ENCODE measurements around the gene PACS1.

The PACS1 gene

DNA sequence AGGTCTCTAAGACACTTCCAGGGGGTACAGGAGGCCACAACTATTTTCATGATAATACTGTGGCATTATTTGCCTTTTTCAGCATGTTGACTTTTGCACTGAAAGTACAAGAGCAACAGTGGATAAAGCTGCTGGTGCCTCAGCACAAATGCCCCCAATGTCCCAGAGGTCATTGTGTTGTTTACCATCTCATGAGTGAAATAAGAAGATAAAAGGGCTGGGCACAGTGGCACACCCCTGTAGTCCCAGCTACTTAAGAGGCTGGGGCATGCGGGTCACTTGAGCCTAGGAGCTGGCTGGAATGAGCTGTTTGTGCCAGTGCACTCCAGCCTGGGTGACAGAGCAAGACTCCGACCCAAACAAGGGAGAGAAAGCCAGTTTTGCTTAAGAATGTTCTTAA lies 125.8 kb downstream of the PACS1 start:
- Histone ChIP-seq H3K4me2 (ENCODE audit: low read length) (no peak overlapping the region), H3K9me3 (replicated peaks; ENCODE audit: low read length) (no peaks in the 10 kb centered on the region), H3K4me3 (ENCODE audit: low read length) (no peak overlapping the region), H3K27me3 (ENCODE audit: control insufficient read depth, insufficient read depth, low read length) (no peaks in the 10 kb centered on the region), H3K9ac (ENCODE audit: low read depth, low read length) (no peak overlapping the region), H3K4me1 (ENCODE audit: control insufficient read depth, insufficient read depth, low read length) (peaks cover 13% of the 10 kb centered on the region), H3K36me3 (ENCODE audit: insufficient read depth, low read length) (peaks cover 16% of the 10 kb centered on the region)

GRCh38 chr11:66203847-66204246 lies 133.8 kb downstream of the PACS1 start:
- Histone ChIP-seq H3K36me3 (ENCODE audit: insufficient read depth, low read length) (no peaks in the 10 kb centered on the region), H3K4me3 (ENCODE audit: low read length) (no peak overlapping the region), H3K4me2 (ENCODE audit: low read length) (no peak overlapping the region), H3K9ac (ENCODE audit: low read depth, low read length) (no peak overlapping the region), H3K9me3 (replicated peaks; ENCODE audit: low read length) (no peaks in the 10 kb centered on the region), H3K4me1 (ENCODE audit: control insufficient read depth, insufficient read depth, low read length) (no peaks in the 10 kb centered on the region), H3K27me3 (ENCODE audit: control insufficient read depth, insufficient read depth, low read length) (no peaks in the 10 kb centered on the region)

GRCh38 chr11:66204412-66204811 lies 134.3 kb downstream of the PACS1 start:
- no peaks in the 10 kb centered on the region for H3K36me3 ChIP-seq (ENCODE audit: insufficient read depth, low read length)
- no peaks in the 10 kb centered on the region for H3K27me3 ChIP-seq (ENCODE audit: control insufficient read depth, insufficient read depth, low read length)
- no peak overlapping the region for H3K4me3 ChIP-seq (ENCODE audit: low read length)
- no peaks in the 10 kb centered on the region for H3K9me3 ChIP-seq (replicated peaks; ENCODE audit: low read length)
- peaks cover 5% of the 10 kb centered on the region for H3K4me1 ChIP-seq (ENCODE audit: control insufficient read depth, insufficient read depth, low read length)
- H3K4me2 ChIP-seq (ENCODE audit: low read length): no peak overlapping the region
- no peak overlapping the region for H3K9ac ChIP-seq (ENCODE audit: low read depth, low read length)

GRCh38 chr11:66207816-66208215 lies 137.7 kb downstream of the PACS1 start:
- Histone ChIP-seq H3K36me3 (ENCODE audit: insufficient read depth, low read length) (peaks cover 10% of the 10 kb centered on the region), H3K4me3 (ENCODE audit: low read length) (no peak overlapping the region), H3K9me3 (replicated peaks; ENCODE audit: low read length) (no peaks in the 10 kb centered on the region), H3K9ac (ENCODE audit: low read depth, low read length) (no peak overlapping the region), H3K4me1 (ENCODE audit: control insufficient read depth, insufficient read depth, low read length) (peaks cover 7% of the 10 kb centered on the region), H3K4me2 (ENCODE audit: low read length) (no peak overlapping the region), H3K27me3 (ENCODE audit: control insufficient read depth, insufficient read depth, low read length) (no peaks in the 10 kb centered on the region)

DNA sequence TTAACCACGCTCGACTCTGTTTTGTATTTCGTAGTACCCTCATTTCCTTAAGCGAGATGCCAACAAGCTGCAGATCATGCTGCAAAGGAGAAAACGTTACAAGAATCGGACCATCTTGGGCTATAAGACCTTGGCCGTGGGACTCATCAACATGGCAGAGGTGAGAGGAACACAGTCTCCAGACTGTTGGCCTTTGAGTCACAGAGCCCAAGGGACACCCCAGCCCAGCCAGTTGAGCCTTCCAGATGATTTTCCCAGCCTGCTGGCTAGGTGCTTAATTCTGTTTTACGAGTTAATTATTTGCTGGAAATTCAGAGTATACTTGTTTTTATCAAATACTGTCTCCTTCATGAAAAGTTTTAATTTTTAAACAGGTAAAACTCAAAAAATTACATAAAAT lies 141.0 kb downstream of the PACS1 start:
- H3K27me3 ChIP-seq (ENCODE audit: control insufficient read depth, insufficient read depth, low read length): no peaks in the 10 kb centered on the region
- H3K4me2 ChIP-seq (ENCODE audit: low read length): no peak overlapping the region
- no peak overlapping the region for H3K9ac ChIP-seq (ENCODE audit: low read depth, low read length)
- H3K4me1 ChIP-seq (ENCODE audit: control insufficient read depth, insufficient read depth, low read length): peaks cover 7% of the 10 kb centered on the region
- no peaks in the 10 kb centered on the region for H3K9me3 ChIP-seq (replicated peaks; ENCODE audit: low read length)
- H3K4me3 ChIP-seq (ENCODE audit: low read length): no peak overlapping the region
- peaks cover 20% of the 10 kb centered on the region for H3K36me3 ChIP-seq (ENCODE audit: insufficient read depth, low read length)

GRCh38 chr11:66216911-66217310 lies 146.8 kb downstream of the PACS1 start:
- no peak overlapping the region for H3K9ac ChIP-seq (ENCODE audit: low read depth, low read length)
- H3K36me3 ChIP-seq (ENCODE audit: insufficient read depth, low read length): peaks cover 59% of the 10 kb centered on the region
- H3K4me3 ChIP-seq (ENCODE audit: low read length): no peak overlapping the region
- no peaks in the 10 kb centered on the region for H3K4me1 ChIP-seq (ENCODE audit: control insufficient read depth, insufficient read depth, low read length)
- no peak overlapping the region for H3K4me2 ChIP-seq (ENCODE audit: low read length)
- H3K9me3 ChIP-seq (replicated peaks; ENCODE audit: low read length): no peaks in the 10 kb centered on the region
- H3K27me3 ChIP-seq (ENCODE audit: control insufficient read depth, insufficient read depth, low read length): no peaks in the 10 kb centered on the region

DNA sequence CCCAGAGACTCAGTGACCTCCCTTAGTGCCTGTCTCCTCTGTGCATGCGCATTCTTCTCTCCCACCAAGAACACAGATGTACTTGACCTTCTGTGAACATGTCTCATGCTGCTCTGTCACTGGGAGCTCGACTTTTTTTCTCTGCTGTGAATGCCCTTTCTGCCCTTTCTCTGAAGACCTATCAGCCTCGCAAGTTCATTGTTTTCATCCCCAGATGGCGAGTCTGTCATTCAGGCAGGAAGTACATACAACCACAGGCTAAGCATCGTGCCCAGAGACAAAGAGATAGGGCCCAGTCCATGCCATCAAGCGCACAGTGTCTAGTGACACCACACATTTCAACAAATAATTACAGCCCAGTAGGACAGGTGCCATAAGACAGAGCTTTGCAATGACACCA lies 148.0 kb downstream of the PACS1 start:
- Histone ChIP-seq H3K4me3 (ENCODE audit: low read length) (no peak overlapping the region), H3K36me3 (ENCODE audit: insufficient read depth, low read length) (peaks cover 58% of the 10 kb centered on the region), H3K9ac (ENCODE audit: low read depth, low read length) (no peak overlapping the region), H3K4me1 (ENCODE audit: control insufficient read depth, insufficient read depth, low read length) (no peaks in the 10 kb centered on the region), H3K27me3 (ENCODE audit: control insufficient read depth, insufficient read depth, low read length) (no peaks in the 10 kb centered on the region), H3K4me2 (ENCODE audit: low read length) (no peak overlapping the region), H3K9me3 (replicated peaks; ENCODE audit: low read length) (no peaks in the 10 kb centered on the region)

DNA sequence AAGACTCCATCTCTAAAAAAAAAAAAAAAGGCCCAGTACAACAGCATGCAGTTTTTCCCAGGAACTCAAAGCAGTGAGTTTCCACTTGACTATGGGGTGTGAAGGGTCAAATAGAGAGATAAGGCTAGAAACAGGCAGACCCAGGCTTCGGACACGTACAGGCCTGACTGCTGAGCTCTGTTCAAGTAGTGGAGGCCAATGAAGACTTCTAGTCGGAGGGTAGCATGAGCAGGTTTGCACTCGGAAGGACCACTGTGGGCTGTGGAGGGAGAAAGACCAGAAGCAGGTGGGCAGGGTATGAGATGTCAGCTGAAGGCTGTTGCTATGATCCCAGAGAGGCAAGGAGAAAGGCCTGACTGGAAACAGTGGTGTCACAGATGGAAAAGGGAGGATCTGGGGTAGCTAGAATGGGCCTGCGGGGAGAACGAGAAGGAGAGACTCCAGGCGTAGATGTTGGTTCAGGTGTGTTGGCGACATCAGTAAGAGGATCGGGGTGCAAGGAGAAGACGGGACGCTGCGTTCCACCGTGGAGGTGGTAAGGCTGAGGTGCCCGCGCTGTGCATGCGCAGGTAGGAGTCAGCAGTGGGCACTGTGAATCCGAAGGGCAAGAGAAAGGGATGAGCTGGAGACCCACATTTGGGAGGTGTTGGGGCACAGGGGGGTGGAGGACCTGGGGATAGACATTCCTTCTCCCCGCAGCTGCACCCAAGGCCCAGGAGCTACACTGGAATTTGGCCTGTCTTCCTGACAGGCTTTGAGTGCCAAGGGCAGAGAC lies 149.0 kb downstream of the PACS1 start:
- Histone ChIP-seq H3K27me3 (ENCODE audit: control insufficient read depth, insufficient read depth, low read length) (no peaks in the 10 kb centered on the region), H3K9ac (ENCODE audit: low read depth, low read length) (no peak overlapping the region), H3K9me3 (replicated peaks; ENCODE audit: low read length) (no peaks in the 10 kb centered on the region), H3K4me1 (ENCODE audit: control insufficient read depth, insufficient read depth, low read length) (no peaks in the 10 kb centered on the region), H3K36me3 (ENCODE audit: insufficient read depth, low read length) (peaks cover 52% of the 10 kb centered on the region), H3K4me3 (ENCODE audit: low read length) (no peak overlapping the region), H3K4me2 (ENCODE audit: low read length) (no peak overlapping the region)

DNA sequence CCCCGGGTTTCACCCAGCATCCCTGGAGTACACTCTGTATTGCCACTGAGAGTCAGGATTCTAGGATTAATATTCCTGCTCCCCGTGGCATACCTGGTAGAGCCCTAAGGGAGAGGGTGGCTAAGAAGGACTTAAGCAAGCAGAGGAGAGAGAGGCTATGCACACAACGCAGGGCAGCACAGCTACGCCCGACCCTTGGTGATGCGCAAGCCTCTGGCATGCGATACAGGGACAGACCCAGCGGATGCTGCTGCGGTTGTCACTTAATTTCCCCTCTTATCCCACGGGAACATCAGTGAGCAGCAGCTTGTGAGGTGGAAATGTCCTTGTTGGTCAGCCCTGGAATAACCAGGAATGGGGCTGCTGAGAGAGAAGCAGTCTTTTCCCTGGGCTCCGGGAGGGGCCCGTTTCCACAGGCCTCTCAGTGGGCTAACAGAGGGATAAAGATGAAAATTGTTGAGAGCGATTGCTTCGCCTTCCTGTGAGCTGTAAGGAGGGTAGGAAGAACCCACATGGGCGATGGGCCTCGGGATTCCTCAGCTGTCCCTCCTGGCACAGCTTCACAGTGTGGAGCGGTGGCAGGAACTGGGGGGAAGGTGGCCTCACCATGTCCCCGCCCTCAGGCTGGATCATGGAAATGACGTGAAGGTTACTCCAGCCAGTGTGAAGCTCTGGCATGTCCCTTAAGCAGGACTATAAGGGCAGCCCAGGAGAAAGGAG lies 149.9 kb downstream of the PACS1 start:
- no peaks in the 10 kb centered on the region for H3K9me3 ChIP-seq (replicated peaks; ENCODE audit: low read length)
- H3K4me1 ChIP-seq (ENCODE audit: control insufficient read depth, insufficient read depth, low read length): no peaks in the 10 kb centered on the region
- peaks cover 62% of the 10 kb centered on the region for H3K36me3 ChIP-seq (ENCODE audit: insufficient read depth, low read length)
- no peak overlapping the region for H3K4me3 ChIP-seq (ENCODE audit: low read length)
- H3K27me3 ChIP-seq (ENCODE audit: control insufficient read depth, insufficient read depth, low read length): no peaks in the 10 kb centered on the region
- no peak overlapping the region for H3K4me2 ChIP-seq (ENCODE audit: low read length)
- H3K9ac ChIP-seq (ENCODE audit: low read depth, low read length): no peak overlapping the region

DNA sequence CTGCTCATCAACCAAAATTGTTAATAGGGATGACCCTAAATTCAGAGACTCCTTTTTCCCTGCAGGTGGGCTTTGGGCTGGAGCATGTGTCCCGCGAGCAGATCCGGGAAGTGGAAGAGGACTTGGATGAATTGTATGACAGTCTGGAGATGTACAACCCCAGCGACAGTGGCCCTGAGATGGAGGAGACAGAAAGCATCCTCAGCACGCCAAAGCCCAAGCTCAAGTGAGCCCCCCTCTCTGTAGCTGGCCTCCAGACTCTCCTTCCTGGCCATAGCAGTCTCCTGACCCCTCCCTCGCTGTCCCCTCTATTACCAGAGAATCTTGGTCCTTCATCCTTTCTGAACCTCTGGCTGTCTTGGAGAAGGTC lies 150.5 kb downstream of the PACS1 start:
- Histone ChIP-seq H3K4me3 (ENCODE audit: low read length) (no peak overlapping the region), H3K4me2 (ENCODE audit: low read length) (no peak overlapping the region), H3K9ac (ENCODE audit: low read depth, low read length) (no peak overlapping the region), H3K9me3 (replicated peaks; ENCODE audit: low read length) (no peaks in the 10 kb centered on the region), H3K4me1 (ENCODE audit: control insufficient read depth, insufficient read depth, low read length) (no peaks in the 10 kb centered on the region), H3K27me3 (ENCODE audit: control insufficient read depth, insufficient read depth, low read length) (no peaks in the 10 kb centered on the region), H3K36me3 (ENCODE audit: insufficient read depth, low read length) (peaks cover 64% of the 10 kb centered on the region)

- H3K9me3 ChIP-seq (replicated peaks; ENCODE audit: low read length): no peaks in the 10 kb centered on the region
- H3K27me3 ChIP-seq (ENCODE audit: control insufficient read depth, insufficient read depth, low read length): no peaks in the 10 kb centered on the region
- H3K4me3 ChIP-seq (ENCODE audit: low read length): no peak overlapping the region
- peaks cover 62% of the 10 kb centered on the region for H3K36me3 ChIP-seq (ENCODE audit: insufficient read depth, low read length)
- H3K4me1 ChIP-seq (ENCODE audit: control insufficient read depth, insufficient read depth, low read length): peaks cover 2% of the 10 kb centered on the region
- no peak overlapping the region for H3K9ac ChIP-seq (ENCODE audit: low read depth, low read length)
- no peak overlapping the region for H3K4me2 ChIP-seq (ENCODE audit: low read length)
Measured at GRCh38 chr11:66221012-66221411, 150.9 kb downstream of the PACS1 start.

- Histone ChIP-seq H3K36me3 (ENCODE audit: insufficient read depth, low read length) (peaks cover 55% of the 10 kb centered on the region), H3K4me1 (ENCODE audit: control insufficient read depth, insufficient read depth, low read length) (peaks cover 9% of the 10 kb centered on the region)
Measured at GRCh38 chr11:66221726-66222236, 151.7 kb downstream of the PACS1 start.

More at GRCh38 chr11:66221726-66222236, 151.7 kb downstream of the PACS1 start:
- Histone ChIP-seq H3K4me2 (ENCODE audit: low read length) (no peak overlapping the region), H3K4me3 (ENCODE audit: low read length) (no peak overlapping the region), H3K9ac (ENCODE audit: low read depth, low read length) (no peak overlapping the region), H3K9me3 (replicated peaks; ENCODE audit: low read length) (no peaks in the 10 kb centered on the region), H3K27me3 (ENCODE audit: control insufficient read depth, insufficient read depth, low read length) (no peaks in the 10 kb centered on the region)

All from skeletal muscle satellite cell (primary cell).